Adrenal gland (tissue), 5 donors: ENCODE measurements around the gene SLC27A6.

Experiments
- CTCF ChIP-seq, 6 experiments: fragments of 450-650 bp in 4 of 6; fragments of 200-600 bp in 2 of 6; sonication (generic) in 1 of 6; IDR thresholded peaks; 1 replicate in 5 of 6; 2 replicates in 1 of 6; pipeline versions ENCODE4 v1.5.1 to v1.8.0; 2016 to 2021; ENCODE audit warnings: antibody characterized with exemption in 6 of 6, mild to moderate bottlenecking in 2 of 6, moderate library complexity in 1 of 6
- POLR2A ChIP-seq, 2 donors: fragments of 450-650 bp; IDR thresholded peaks; one replicate each; pipeline ENCODE4 v1.6.1; 2017; ENCODE audit warnings: antibody characterized with exemption in 2 of 2, mild to moderate bottlenecking in 2 of 2, moderate library complexity in 1 of 2
- donor health status: DM: no; HTN: no; CAD: no.

- TF ChIP-seq POLR2A (IDR thresholded peaks at IDR 0.05) = no peak
- TF ChIP-seq CTCF (IDR thresholded peaks at IDR 0.05) = no peak
These were observed 109.6 kb downstream of the SLC27A6 start for GRCh38 chr5:129074903-129075302.
